ENCODE data around the gene VIT. TPM values are rescaled to one million over a fixed set of nuclear protein-coding genes. Genes with fewer than 3 reads are reported as not detected.

VIT gene
- total RNA-seq, 4 donors from 2014 or later, result 17.0 to 32.3 (median 28.7) TPM

DNA sequence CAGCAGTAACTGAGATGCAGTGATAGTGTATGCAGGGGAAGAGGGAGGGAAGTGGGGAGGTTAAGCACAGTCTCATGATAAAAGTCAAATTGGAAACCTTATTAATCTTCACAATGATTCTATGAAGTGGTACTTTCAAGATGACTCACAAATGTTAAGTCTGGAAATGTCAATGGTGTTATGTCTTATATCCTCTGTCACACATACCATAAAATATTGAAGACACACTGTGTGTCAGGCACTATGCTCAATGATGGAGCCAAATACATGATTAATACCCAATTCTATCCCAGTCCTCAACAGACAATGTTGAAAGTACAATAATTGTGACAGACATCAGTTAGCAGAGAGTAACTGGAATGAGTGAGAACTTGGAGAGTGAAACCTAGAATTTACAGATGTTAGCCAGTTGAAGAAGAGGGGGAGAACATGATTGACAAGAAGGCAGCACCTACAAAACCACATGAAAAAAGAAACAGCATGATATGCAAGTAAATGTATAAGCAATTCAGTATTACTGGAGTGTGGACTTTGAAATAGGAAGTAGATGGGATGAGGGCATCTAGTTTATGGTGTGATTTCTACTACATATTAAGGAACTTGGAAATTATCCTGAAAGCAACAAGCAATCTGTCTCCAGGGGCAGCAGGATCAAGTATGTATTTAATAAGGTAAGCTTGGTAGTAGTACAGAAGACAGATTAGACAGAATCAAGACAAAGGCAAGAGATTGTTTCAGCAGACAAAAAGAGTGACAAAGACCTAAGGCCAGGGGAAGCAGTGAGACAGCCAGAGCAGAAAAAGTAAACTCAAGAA is 162.3 kb downstream of the VIT start:
- no peak overlapping the region for H3K4me3 ChIP-seq
- H3K4me1 ChIP-seq, result no peaks in the 10 kb centered on the region
- DNase-seq (ENCODE audit: extremely low spot score), result no peak
- intact Hi-C loops (cut with DNase I), result no loop called here
- H3K36me3 ChIP-seq, result peaks cover 6 to 70% (median 42%) of the 10 kb centered on the region in 4 donors
- no peaks in the 10 kb centered on the region for H3K27me3 ChIP-seq
- no peaks in the 10 kb centered on the region for H3K9me3 ChIP-seq
- TF ChIP-seq POLR2AphosphoS5 (IDR thresholded peaks at IDR 0.05) (no peak), POLR2A (IDR thresholded peaks at IDR 0.05; ENCODE audit: low read depth) (no peak), EP300 (IDR thresholded peaks at IDR 0.05) (no peak)
- TF ChIP-seq, protein P1, sequence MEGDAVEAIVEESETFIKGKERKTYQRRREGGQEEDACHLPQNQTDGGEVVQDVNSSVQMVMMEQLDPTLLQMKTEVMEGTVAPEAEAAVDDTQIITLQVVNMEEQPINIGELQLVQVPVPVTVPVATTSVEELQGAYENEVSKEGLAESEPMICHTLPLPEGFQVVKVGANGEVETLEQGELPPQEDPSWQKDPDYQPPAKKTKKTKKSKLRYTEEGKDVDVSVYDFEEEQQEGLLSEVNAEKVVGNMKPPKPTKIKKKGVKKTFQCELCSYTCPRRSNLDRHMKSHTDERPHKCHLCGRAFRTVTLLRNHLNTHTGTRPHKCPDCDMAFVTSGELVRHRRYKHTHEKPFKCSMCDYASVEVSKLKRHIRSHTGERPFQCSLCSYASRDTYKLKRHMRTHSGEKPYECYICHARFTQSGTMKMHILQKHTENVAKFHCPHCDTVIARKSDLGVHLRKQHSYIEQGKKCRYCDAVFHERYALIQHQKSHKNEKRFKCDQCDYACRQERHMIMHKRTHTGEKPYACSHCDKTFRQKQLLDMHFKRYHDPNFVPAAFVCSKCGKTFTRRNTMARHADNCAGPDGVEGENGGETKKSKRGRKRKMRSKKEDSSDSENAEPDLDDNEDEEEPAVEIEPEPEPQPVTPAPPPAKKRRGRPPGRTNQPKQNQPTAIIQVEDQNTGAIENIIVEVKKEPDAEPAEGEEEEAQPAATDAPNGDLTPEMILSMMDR (IDR thresholded peaks at IDR 0.05), result no peak
- no peak overlapping the region for H3K27ac ChIP-seq (replicated peaks in 1 of 4)

DNA sequence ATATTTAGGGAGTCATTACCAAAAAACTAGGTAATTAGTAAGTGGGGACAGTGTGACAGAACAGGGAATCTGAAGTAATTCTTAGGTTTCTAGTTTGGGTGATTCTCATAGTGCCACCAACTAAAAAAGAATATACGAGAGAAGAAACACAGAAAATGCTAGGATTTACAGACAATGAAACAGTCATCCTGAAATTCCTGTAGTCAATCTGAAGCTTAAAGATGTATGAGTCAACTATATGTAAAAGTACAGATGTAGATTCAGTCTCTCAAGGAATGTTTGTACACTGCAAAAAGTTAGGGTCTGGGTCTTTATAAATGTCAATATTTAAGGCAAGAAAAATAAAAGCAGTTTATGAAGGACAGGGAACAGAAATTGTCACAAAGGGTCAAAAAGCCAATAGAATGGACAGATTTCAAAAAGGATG is 162.9 kb downstream of the VIT start:
- H3K27ac ChIP-seq (replicated peaks in 1 of 4), result no peak overlapping the region
- intact Hi-C loops (cut with DNase I), result no loop called here
- TF ChIP-seq POLR2AphosphoS5 (IDR thresholded peaks at IDR 0.05) (no peak), EP300 (IDR thresholded peaks at IDR 0.05) (no peak), POLR2A (IDR thresholded peaks at IDR 0.05; ENCODE audit: low read depth) (no peak)
- TF ChIP-seq, protein P1 (IDR thresholded peaks at IDR 0.05), result no peak
- peaks cover 6 to 65% (median 43%) of the 10 kb centered on the region in 4 donors for H3K36me3 ChIP-seq
- no peaks in the 10 kb centered on the region for H3K4me1 ChIP-seq
- 92% methylated on average over 1 of the region's 1 CpG for WGBS
- H3K4me3 ChIP-seq, result no peak overlapping the region
- H3K9me3 ChIP-seq, result no peaks in the 10 kb centered on the region
- no peaks in the 10 kb centered on the region for H3K27me3 ChIP-seq
- DNase-seq (ENCODE audit: extremely low spot score), result no peak

DNA sequence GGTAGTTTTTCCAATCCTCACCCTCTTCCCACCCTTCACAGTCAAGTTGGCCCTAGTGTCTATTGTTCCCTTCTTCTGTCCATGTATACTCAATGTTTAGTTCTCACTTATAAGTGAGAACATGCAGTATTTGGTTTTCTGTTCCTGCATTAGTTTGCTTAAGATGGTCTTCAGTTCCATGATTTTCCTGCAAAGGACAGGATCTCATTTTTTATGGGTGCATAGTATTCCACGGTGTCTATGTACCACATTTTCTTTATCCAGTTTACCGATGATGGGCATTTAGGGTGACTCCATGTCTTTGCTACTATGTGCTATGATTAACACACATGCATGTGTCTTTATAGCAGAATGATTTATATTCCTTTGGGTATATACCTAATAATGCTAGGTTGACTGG is 165.4 kb downstream of the VIT start:
- WGBS, result 100% methylated on average over 2 of the region's 2 CpGs
- Histone ChIP-seq H3K27me3 (no peaks in the 10 kb centered on the region), H3K27ac (replicated peaks in 1 of 4) (no peak overlapping the region), H3K36me3 (peaks cover 3 to 65% (median 39%) of the 10 kb centered on the region in 4 donors), H3K4me1 (no peaks in the 10 kb centered on the region), H3K9me3 (no peaks in the 10 kb centered on the region), H3K4me3 (no peak overlapping the region)
- TF ChIP-seq EP300 (IDR thresholded peaks at IDR 0.05) (no peak), POLR2A (IDR thresholded peaks at IDR 0.05; ENCODE audit: low read depth) (no peak), POLR2AphosphoS5 (IDR thresholded peaks at IDR 0.05) (no peak)
- no peak for DNase-seq (ENCODE audit: extremely low spot score)
- intact Hi-C loops (cut with DNase I), result no loop called here

Other genes with a start within 250 kb of the VIT start
- gene FEZ2, start 98.5 kb upstream of the VIT start, total RNA-seq, result 10 to 100 TPM; 40.4 to 58.2 (median 45.2) TPM

All from esophagus muscularis mucosa (tissue), 4 donors.